Skin of body (tissue), 2 donors: ENCODE data around the gene SLC25A30. TPM values are rescaled to one million over a fixed set of nuclear protein-coding genes. Genes with fewer than 3 reads are reported as not detected.
"Not testable (repeated sequence)": the region's sequence is repeated elsewhere in the genome, so short reads cannot be mapped to it uniquely, and the experiment has no call there.

ENCODE experiments used
- DNase-seq: peaks from one replicate; lab custom pipeline; 2025; lab: John Stamatoyannopoulos, UW
- total RNA-seq: library from RNA; depleted of rRNA; stranded (reverse); fragments of >200 nt; gene quantifications from one replicate; pipeline ENCODE4 v1.2.3, GENCODE V29; 2014

SLC25A30 gene
- total RNA-seq, 1 donor from 2014 or later: 10.5 TPM

- no peak for DNase-seq
Observed at GRCh38 chr13:45368571-45368970, 49.6 kb downstream of the SLC25A30 start.

- no peak for DNase-seq
Observed at GRCh38 chr13:45368005-45368404, 50.2 kb downstream of the SLC25A30 start.

GRCh38 chr13:45367358-45367757, 50.8 kb downstream of the SLC25A30 start:
- no peak for DNase-seq

GRCh38 chr13:45365558-45365885, 52.7 kb downstream of the SLC25A30 start:
- no peak for DNase-seq

GRCh38 chr13:45364876-45365557, 53.2 kb downstream of the SLC25A30 start:
- DNase-seq: no peak

GRCh38 chr13:45362939-45363338, 55.2 kb downstream of the SLC25A30 start:
- DNase-seq: no peak

GRCh38 chr13:45361596-45362206, 56.5 kb downstream of the SLC25A30 start:
- no peak for DNase-seq

- DNase-seq: no peak
Observed at GRCh38 chr13:45356966-45357672, 61.1 kb downstream of the SLC25A30 start.

- DNase-seq: no peak
Observed at GRCh38 chr13:45353895-45354294, 64.3 kb downstream of the SLC25A30 start.

- DNase-seq: no peak
Observed at GRCh38 chr13:45352031-45352430, 66.1 kb downstream of the SLC25A30 start.

- DNase-seq: no peak
Observed at GRCh38 chr13:45350152-45350551, 68.0 kb downstream of the SLC25A30 start.

GRCh38 chr13:45349438-45349837, 68.7 kb downstream of the SLC25A30 start:
- DNase-seq: no peak

GRCh38 chr13:45344064-45344463, 74.1 kb downstream of the SLC25A30 start:
- DNase-seq: not testable (repeated sequence)

Other genes starting within 250 kb of the SLC25A30 start
- gene KCTD4, start 217.3 kb downstream of the SLC25A30 start, total RNA-seq: 0.20 TPM
- 3,284 TPM for gene TPT1, start 77.2 kb downstream of the SLC25A30 start, total RNA-seq
- 40.9 TPM for gene COG3, start 46.6 kb upstream of the SLC25A30 start, total RNA-seq
- not detected for gene ERICH6B, start 197.4 kb upstream of the SLC25A30 start, total RNA-seq